DMS 273 (cell line): Measurements from ENCODE around the gene E4F1.
"Not testable (repeated sequence)": the region's sequence is repeated elsewhere in the genome, so short reads cannot be mapped to it uniquely, and the experiment has no call there.

Experiments
- DNase-seq: peaks from one replicate; lab custom pipeline; 2025; ENCODE audit not compliant: unreplicated experiment; lab: John Stamatoyannopoulos, UW

The E4F1 gene

GRCh38 chr16:2189252-2189893 is 34.0 kb upstream of the E4F1 start:
- no peak for DNase-seq

GRCh38 chr16:2190002-2190658 is 33.3 kb upstream of the E4F1 start:
- no peak for DNase-seq

GRCh38 chr16:2190659-2191445 is 32.5 kb upstream of the E4F1 start:
- peak; percentile 87 for DNase-seq

GRCh38 chr16:2191446-2191706 is 32.0 kb upstream of the E4F1 start:
- DNase-seq: peak; percentile 38

DNA sequence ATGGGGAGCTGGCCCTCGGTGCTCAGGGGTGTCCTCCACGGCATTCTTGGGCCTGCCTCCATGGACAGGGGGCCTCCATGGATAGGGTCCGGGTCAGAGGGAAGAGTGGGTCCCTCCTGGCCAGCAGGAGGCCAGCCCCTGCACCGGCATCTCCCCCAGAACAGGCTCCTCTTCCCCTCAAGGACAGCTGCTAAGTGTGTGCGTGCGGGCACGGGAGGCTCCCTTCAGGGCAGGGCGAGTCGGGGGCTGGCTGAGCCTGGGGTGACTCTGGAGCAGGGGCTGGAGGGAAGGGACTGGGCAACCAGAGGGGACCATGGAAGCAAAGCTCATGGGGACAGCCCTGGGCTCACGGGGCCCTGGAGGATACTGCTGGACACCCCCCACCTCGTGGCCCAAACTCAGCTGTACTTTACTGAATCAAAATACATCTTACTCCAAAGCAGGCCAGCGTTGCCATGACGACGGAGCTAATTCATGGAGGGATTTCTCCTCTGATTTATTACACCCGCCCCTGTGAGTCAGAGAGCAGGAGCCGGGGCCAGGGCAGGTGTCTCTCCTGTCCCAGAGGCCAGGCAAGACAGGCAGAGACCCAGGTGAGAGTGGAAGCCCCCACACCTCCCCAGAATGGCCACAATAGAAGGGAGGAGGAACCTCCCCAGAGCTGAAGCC is 29.1 kb upstream of the E4F1 start:
- peak; percentile 87 for DNase-seq

DNA sequence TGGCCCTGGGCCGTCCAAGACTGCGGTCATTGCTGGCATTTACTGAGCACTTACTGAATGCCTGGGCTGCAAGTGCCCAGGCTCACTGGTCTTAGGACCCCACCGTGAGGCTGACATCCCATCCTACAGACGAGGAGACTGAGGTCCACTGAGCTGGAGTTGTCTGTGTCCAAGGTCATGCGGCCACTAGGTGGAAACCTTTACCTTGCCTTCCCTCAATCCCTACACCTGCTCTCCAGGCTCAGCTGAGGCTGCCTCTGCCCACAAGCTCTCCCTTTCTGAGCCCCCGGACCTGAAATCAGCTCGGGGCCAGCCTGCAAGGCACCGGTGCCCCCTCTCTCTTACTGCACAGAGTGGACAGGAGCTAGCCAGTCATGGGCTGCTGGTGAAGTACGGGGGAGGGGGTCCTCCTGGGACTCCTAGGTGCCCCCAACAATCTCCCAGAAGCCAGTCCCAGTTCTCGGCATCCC is 28.5 kb upstream of the E4F1 start:
- DNase-seq: peak; percentile 76

GRCh38 chr16:2195322-2196161 is 27.8 kb upstream of the E4F1 start:
- peak; percentile 53 for DNase-seq

DNA sequence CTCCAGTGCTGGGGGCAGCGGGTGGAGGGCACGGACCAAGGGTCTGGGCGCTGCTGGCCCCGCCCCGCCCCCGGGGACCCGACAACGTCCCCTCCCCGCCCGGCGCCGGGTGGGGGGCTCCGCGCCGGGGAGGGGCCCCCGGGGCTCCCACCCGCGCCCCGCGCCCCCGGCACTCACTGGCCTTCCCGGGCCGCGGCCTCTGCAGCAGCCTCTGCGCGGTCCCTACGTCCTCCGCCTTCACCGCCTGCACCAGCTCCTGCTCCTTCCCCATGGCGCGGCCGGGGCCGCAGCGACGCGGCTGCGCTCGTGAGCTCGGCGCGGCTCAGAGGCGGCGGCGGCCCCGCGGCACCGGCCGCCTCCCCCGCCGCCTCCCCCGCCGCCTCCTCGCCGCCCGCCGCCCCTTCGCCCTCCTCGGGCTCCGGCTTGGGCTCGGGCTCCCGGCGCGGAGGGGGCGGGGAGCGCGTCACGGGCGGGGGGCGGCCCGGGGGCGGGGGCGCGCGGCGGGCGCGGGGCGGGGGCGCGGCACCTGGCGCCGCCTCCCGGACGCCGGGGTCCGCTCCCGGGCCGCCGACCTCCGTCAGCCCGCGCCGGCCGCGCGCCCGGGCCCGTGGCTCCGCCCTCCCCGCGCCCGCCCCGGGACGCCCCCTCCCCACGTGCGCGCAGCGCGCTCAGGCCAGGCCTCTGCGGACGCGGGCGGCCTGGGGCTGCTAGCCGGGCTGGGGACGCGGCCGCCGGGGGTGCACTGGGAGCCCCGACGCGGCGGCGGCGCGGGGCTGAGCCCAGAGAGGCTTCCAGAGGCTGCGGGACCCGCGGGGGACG is 27.0 kb upstream of the E4F1 start, which contains the start of gene CASKIN1:
CASKIN1 (minus strand) TSS at position 444 of the 819 bp plus-strand sequence; CDS start at position 271, 173 bp downstream.
- DNase-seq: peak; percentile 75

GRCh38 chr16:2196981-2197511 is 26.3 kb upstream of the E4F1 start:
- no peak for DNase-seq

DNA sequence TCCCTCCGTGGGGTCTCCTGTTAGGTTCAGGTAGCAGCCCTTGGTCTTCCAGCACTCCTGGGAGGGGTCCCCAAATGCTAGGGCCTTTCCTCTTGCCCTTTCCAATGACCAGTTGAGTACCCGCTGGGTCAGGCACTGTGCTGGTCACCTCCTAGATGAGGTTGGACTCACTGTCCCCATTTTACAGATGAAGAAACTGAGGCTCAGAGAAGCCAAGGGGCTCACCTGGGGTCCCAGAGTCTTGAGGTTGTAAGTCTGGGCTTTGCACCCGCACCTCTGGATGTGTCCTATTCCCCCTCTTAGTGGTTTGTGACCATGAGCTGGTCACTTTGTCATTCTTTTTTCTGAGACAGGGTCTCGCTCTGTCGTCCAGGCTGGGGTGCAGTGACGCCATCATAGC is 25.6 kb upstream of the E4F1 start:
- no peak for DNase-seq

- DNase-seq: no peak
Observed at GRCh38 chr16:2198283-2198682, 25.1 kb upstream of the E4F1 start.

DNA sequence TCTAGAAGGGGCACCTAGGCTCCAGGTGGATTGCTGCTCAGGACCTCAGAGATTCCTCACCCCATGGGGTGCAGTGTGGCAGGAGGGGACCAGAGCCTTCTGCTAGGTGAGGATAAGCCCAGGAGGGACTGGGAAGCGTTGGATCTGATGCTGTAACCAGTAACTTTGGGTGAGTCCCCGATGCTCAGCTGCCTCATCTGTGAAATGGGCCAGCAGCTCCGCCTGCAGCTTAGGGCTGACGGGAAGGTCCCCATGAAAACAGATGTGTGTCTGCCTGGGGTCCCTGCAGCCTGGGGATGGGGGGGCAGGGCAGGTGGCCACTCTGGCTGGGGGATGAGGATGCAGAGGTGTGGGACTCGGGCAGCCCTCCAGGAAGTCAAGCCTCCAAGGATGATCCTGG is 24.3 kb upstream of the E4F1 start:
- DNase-seq: no peak

DNA sequence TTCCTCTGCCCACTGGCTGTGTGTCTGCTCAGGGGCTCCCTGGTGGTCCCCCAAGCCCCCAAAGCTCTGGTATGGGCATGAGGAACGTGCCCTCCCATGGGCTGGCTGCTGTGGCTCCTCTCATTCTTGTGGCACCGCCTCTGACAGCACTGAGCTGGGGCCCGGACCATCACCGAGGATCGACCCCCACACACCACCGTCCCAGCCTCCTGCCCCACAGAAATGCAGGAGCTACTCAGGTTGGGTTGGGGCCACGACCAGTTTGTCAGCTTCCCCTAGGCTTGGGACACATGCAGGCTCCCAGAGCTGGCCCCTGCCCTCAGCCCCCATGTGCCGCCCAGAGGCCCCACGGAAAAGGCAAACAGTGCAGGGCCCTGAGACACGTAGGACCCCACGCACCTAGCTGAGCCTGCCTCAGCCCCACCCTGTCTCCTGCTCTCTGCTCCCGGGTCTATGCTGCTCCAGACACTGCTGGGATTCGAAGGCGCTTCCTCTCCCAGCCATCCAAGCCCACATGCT is 23.7 kb upstream of the E4F1 start:
- DNase-seq: no peak

GRCh38 chr16:2200313-2200712 is 23.1 kb upstream of the E4F1 start:
- no peak for DNase-seq

DNA sequence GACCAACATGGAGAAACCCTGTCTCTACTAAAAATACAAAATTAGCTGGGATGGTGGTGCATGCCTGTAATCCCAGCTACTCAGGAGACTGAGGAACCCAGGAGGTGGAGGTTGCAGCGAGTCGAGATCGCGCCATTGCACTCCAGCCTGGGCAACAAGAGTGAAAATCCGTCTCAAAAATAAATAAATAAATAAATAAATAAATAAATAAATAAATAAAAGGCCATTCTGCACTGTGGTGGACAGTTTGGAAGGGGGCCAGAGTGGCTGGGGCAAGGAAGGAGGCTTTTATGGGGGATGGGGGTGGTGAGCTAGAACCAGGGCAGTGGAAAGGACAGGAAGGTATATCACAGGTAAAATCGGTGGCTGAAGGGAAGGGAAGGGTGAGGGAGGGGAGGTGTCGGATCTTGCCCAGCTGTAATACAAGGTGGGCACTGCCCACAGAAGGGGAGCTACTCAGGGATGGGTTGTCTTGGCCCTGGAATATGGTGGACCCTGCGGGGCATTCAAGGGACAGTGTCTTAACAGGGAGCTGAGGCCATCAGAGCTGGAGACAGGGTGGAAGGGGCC is 20.2 kb upstream of the E4F1 start:
- DNase-seq: not testable (repeated sequence)

GRCh38 chr16:2204416-2205103 is 18.8 kb upstream of the E4F1 start:
- no peak for DNase-seq

GRCh38 chr16:2205104-2205966 is 18.1 kb upstream of the E4F1 start, which contains the start of gene MLST8:
TSS of gene MLST8 (plus strand) at chr16:2205454. CDS start at chr16:2206086, 632 bp downstream.
- peak; percentile 95 for DNase-seq
